ENCODE results near the gene RABGAP1. TPM values are rescaled to one million over a fixed set of nuclear protein-coding genes. Genes with fewer than 3 reads are reported as not detected.

Gene RABGAP1
- polyA plus RNA-seq, 1 donor from 2014 or later = 67.8 TPM

GRCh38 chr9:123149067-123149466, 208.2 kb downstream of the RABGAP1 start:
- no peak overlapping the region for H3K4me2 ChIP-seq (ENCODE audit: low read length)
- TF ChIP-seq RAD21 (conservative IDR thresholded peaks at IDR 0.05) (no peak), POLR2AphosphoS5 (IDR thresholded peaks at IDR 0.05) (no peak), MXI1 (conservative IDR thresholded peaks at IDR 0.05; ENCODE audit: poor library complexity, severe bottlenecking) (no peak), REST (IDR thresholded peaks at IDR 0.05; ENCODE audit: borderline replicate concordance) (no peak), CTCF (IDR thresholded peaks at IDR 0.05; ENCODE audit: poor library complexity, severe bottlenecking) (no peak), SMC3 (conservative IDR thresholded peaks at IDR 0.05; ENCODE audit: poor library complexity) (no peak), EP300 (conservative IDR thresholded peaks at IDR 0.05; ENCODE audit: poor library complexity, severe bottlenecking) (no peak), EZH2 (IDR thresholded peaks at IDR 0.05; ENCODE audit: borderline replicate concordance, insufficient read depth, low read length, poor library complexity, severe bottlenecking) (no peak)

GRCh38 chr9:123150708-123151503, 210.1 kb downstream of the RABGAP1 start:
- Histone ChIP-seq H3K36me3 (ENCODE audit: insufficient read depth, low read length) (peaks cover 10% of the 10 kb centered on the region), H4K20me1 (ENCODE audit: insufficient read depth) (no peaks in the 10 kb centered on the region), H3F3A (ENCODE audit: insufficient read depth, low read length, poor library complexity, severe bottlenecking) (no peaks in the 10 kb centered on the region), H3K9ac (ENCODE audit: low read length) (no peak overlapping the region), H3K79me2 (replicated peaks; ENCODE audit: insufficient read depth, low read length) (no peaks in the 10 kb centered on the region), H3K27me3 (ENCODE audit: insufficient read depth, low read depth, low read length) (no peaks in the 10 kb centered on the region), H3K9me2 (ENCODE audit: insufficient read depth, low read length) (no peaks in the 10 kb centered on the region), H2AFZ (ENCODE audit: low read depth, low read length) (no peak overlapping the region), H3K4me3 (ENCODE audit: low read length) (no peak overlapping the region), H3K27ac (ENCODE audit: low read length) (no peak overlapping the region), H3K4me2 (ENCODE audit: low read length) (no peak overlapping the region), H3K9me3 (ENCODE audit: low read length) (no peaks in the 10 kb centered on the region)
- TF ChIP-seq POLR2AphosphoS5 (IDR thresholded peaks at IDR 0.05) (no peak), TAF1 (IDR thresholded peaks at IDR 0.05; ENCODE audit: low read depth) (no peak), MXI1 (conservative IDR thresholded peaks at IDR 0.05; ENCODE audit: poor library complexity, severe bottlenecking) (no peak)

More at GRCh38 chr9:123149067-123149466, 208.2 kb downstream of the RABGAP1 start:
- Histone ChIP-seq H3K4me3 (ENCODE audit: low read length) (no peak overlapping the region), H3K36me3 (ENCODE audit: insufficient read depth, low read length) (peaks cover 3% of the 10 kb centered on the region), H3F3A (ENCODE audit: insufficient read depth, low read length, poor library complexity, severe bottlenecking) (no peaks in the 10 kb centered on the region), H4K20me1 (ENCODE audit: insufficient read depth) (no peaks in the 10 kb centered on the region), H3K27me3 (ENCODE audit: insufficient read depth, low read depth, low read length) (no peaks in the 10 kb centered on the region), H3K9me3 (ENCODE audit: low read length) (no peaks in the 10 kb centered on the region), H3K9ac (ENCODE audit: low read length) (no peak overlapping the region), H3K79me2 (replicated peaks; ENCODE audit: insufficient read depth, low read length) (no peaks in the 10 kb centered on the region), H2AFZ (ENCODE audit: low read depth, low read length) (no peak overlapping the region), H3K27ac (ENCODE audit: low read length) (no peak overlapping the region), H3K9me2 (ENCODE audit: insufficient read depth, low read length) (no peaks in the 10 kb centered on the region)

Small RNA genes lying within 50 kb of the gene (small RNA-seq; reads per million reads assigned to genes)
- gene GPR21 (0 reads per million in 3 experiments), gene RNY1P15 (0 reads per million in 3 experiments)

Other genes starting within 250 kb of the RABGAP1 start
- not detected in 2 replicates for gene OR1L4, start 217.0 kb upstream of the RABGAP1 start, polyA plus RNA-seq
- gene OR1L6, start 198.7 kb upstream of the RABGAP1 start, polyA plus RNA-seq = not detected in 2 replicates
- gene OR5C1, start 152.1 kb upstream of the RABGAP1 start, polyA plus RNA-seq = not detected in 2 replicates
- gene OR1K1, start 140.9 kb upstream of the RABGAP1 start, polyA plus RNA-seq = not detected in 2 replicates
- 35.1 and 44.4 TPM in 2 replicates for gene PDCL, start 112.4 kb upstream of the RABGAP1 start, polyA plus RNA-seq
- 34.8 and 35.3 TPM in 2 replicates for gene RC3H2, start 35.7 kb upstream of the RABGAP1 start, polyA plus RNA-seq
- gene ZBTB6, start 27.7 kb upstream of the RABGAP1 start, polyA plus RNA-seq = 18.8 and 20.1 TPM in 2 replicates
- gene ZBTB26, start 9.5 kb upstream of the RABGAP1 start, polyA plus RNA-seq = 7.0 and 8.5 TPM in 2 replicates
- gene GPR21, start 92.6 kb downstream of the RABGAP1 start, polyA plus RNA-seq = 2.2 and 7.2 TPM in 2 replicates

Data from neural cell (in vitro differentiated cells).